Panc1 (cell line): Measurements from ENCODE around the gene SAP130.

ENCODE experiments used
- CTCF ChIP-seq: fragments of 450-650 bp; IDR thresholded peaks from 2 replicates; pipeline ENCODE4 v1.5.1; 2017; ENCODE audit warnings: mild to moderate bottlenecking
- POLR2AphosphoS5 ChIP-seq: IDR thresholded peaks from 2 replicates; pipeline ENCODE4 v1.6.1; 2012; ENCODE audit warnings: mild to moderate bottlenecking, low read depth, low read length, moderate library complexity
- REST ChIP-seq, 2 experiments: IDR thresholded peaks; 2 replicates each; pipeline ENCODE4 v1.6.1; 2011 to 2012; ENCODE audit warnings: low read depth in 2 of 2, control low read depth in 1 of 2, low read length in 1 of 2, mild to moderate bottlenecking in 1 of 2, moderate library complexity in 1 of 2; ENCODE audit not compliant: insufficient read depth in 1 of 2
- SIN3A ChIP-seq: IDR thresholded peaks from 2 replicates; pipeline ENCODE4 v1.6.1; 2012; ENCODE audit warnings: low read depth, mild to moderate bottlenecking, low read length, moderate library complexity, borderline replicate concordance; ENCODE audit not compliant: insufficient read depth
- TCF7L2 ChIP-seq: IDR thresholded peaks from 2 replicates; pipeline ENCODE4 v1.6.1; 2011; ENCODE audit warnings: mild to moderate bottlenecking, low read depth, low read length, inconsistent platforms

GRCh38 chr2:127906206-127906926 is 121.5 kb downstream of the SAP130 start:
- TF ChIP-seq CTCF = no peak
- TF ChIP-seq POLR2AphosphoS5 = no peak
- no peak for TF ChIP-seq REST (IDR thresholded peaks at IDR 0.05; ENCODE audit: insufficient read depth in 1 of 2, low read depth in 2 of 2, low read length in 1 of 2)
- no peak for TF ChIP-seq SIN3A
- no peak for TF ChIP-seq TCF7L2
